ENCODE data around the gene POU2F1. TPM values are rescaled to one million over a fixed set of nuclear protein-coding genes. Genes with fewer than 3 reads are reported as not detected.
"Not testable (repeated sequence)": the region's sequence is repeated elsewhere in the genome, so short reads cannot be mapped to it uniquely, and the experiment has no call there.

POU2F1 gene
- total RNA-seq, 1 experiment from 2014 or later: 25.0 TPM

DNA sequence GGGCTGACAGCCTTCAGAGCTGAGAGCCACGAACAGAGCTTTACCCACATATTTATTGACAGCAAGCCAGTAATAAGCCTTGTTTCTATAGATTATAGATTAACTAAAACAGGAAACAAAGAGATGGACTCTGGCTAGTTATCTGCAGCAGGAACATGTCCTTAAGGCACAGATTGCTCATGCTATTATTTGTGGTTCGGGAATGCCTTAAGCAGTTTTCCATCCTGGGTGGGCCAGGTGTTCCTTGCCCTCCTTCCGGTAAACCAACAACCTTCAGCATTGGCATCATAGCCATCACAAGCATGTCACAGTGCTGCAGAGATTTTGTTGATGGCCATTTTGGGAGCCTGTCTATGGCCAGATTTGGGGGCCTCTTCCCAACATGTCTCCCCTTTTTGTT lies 96.8 kb downstream of the POU2F1 start:
- CTCF ChIA-PET: no interaction called here

DNA sequence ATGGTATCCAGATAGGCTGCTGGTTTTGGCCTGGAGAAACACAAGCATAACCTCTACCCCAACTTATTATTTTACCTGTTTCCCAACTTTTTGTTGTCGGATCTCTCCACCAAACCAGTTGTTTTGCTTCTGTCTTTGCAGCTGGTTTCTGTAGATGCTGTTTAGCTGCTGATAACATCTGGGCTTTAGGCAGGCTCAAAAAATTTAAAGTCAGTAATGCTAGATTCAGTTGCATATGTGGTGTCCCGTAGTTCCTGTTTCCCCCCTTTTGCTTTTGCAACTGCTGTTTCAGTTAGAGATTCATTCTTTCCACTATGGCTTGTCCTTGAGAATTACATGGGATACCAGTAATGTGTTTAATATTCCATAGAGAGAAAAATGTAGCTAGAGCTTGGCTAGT lies 98.5 kb downstream of the POU2F1 start:
- BruUV-seq (replicated peaks); POLR2A ChIA-PET (ENCODE audit: low non-redundant PET): not testable (repeated sequence)
- H3K9me3 ChIP-seq (ENCODE audit: low read depth, low read length, poor library complexity, severe bottlenecking): peaks cover 44% of the 10 kb centered on the region

More for the DNA sequence above, 96.8 kb downstream of the POU2F1 start:
- Histone ChIP-seq H3K4me1 (ENCODE audit: insufficient read depth, low read length, poor library complexity, severe bottlenecking) (no peaks in the 10 kb centered on the region), H3K4me3 (ENCODE audit: low read depth, low read length, poor library complexity, severe bottlenecking) (no peak overlapping the region), H3K36me3 (ENCODE audit: insufficient read depth, low read length, poor library complexity, severe bottlenecking) (no peaks in the 10 kb centered on the region), H3K27me3 (replicated peaks; ENCODE audit: insufficient read depth, low read depth, low read length, poor library complexity) (no peaks in the 10 kb centered on the region), H3K27ac (ENCODE audit: low read depth, low read length, poor library complexity, severe bottlenecking) (no peak overlapping the region), H3K9me3 (ENCODE audit: low read depth, low read length, poor library complexity, severe bottlenecking) (peaks cover 27% of the 10 kb centered on the region)
- TF ChIP-seq, protein P1, sequence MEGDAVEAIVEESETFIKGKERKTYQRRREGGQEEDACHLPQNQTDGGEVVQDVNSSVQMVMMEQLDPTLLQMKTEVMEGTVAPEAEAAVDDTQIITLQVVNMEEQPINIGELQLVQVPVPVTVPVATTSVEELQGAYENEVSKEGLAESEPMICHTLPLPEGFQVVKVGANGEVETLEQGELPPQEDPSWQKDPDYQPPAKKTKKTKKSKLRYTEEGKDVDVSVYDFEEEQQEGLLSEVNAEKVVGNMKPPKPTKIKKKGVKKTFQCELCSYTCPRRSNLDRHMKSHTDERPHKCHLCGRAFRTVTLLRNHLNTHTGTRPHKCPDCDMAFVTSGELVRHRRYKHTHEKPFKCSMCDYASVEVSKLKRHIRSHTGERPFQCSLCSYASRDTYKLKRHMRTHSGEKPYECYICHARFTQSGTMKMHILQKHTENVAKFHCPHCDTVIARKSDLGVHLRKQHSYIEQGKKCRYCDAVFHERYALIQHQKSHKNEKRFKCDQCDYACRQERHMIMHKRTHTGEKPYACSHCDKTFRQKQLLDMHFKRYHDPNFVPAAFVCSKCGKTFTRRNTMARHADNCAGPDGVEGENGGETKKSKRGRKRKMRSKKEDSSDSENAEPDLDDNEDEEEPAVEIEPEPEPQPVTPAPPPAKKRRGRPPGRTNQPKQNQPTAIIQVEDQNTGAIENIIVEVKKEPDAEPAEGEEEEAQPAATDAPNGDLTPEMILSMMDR (conservative IDR thresholded peaks at IDR 0.05; ENCODE audit: low read depth, low read length): no peak
- TF ChIP-seq EZH2 (IDR thresholded peaks at IDR 0.05; ENCODE audit: borderline replicate concordance, low read depth, low read length, poor library complexity, severe bottlenecking): no peak
- no TSS peak for BruUV-seq (replicated peaks)
- intact Hi-C loops (cut with micrococcal nuclease; ENCODE audit: unreplicated experiment): no loop called here
- POLR2A ChIA-PET (ENCODE audit: low non-redundant PET): no interaction called here
- DNase-seq (ENCODE audit: low spot score): no peak

DNA sequence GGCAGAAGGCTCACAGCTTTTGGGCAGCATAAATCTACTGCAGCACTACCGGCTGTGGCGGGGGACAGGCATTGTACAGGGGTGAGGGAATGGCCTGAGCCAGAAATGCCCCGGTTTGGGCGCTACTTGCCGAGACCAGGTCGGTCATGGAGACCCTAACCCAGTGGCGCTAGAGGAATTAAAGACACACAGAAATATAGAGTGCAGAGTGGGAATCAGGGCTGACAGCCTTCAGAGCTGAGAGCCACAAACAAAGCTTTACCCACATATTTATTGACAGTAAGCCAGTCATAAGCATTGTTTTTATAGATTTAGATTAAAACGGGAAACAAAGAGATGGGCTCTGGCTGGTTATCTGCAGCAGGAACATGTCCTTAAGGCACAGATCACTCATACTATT lies 101.8 kb downstream of the POU2F1 start:
- TF ChIP-seq, protein P1 (conservative IDR thresholded peaks at IDR 0.05; ENCODE audit: low read depth, low read length): no peak
- no peak for TF ChIP-seq EZH2 (IDR thresholded peaks at IDR 0.05; ENCODE audit: borderline replicate concordance, low read depth, low read length, poor library complexity, severe bottlenecking)
- Histone ChIP-seq H3K9me3 (ENCODE audit: low read depth, low read length, poor library complexity, severe bottlenecking) (peaks cover 35% of the 10 kb centered on the region), H3K27me3 (replicated peaks; ENCODE audit: insufficient read depth, low read depth, low read length, poor library complexity) (no peaks in the 10 kb centered on the region), H3K27ac (ENCODE audit: low read depth, low read length, poor library complexity, severe bottlenecking) (no peak overlapping the region), H3K4me3 (ENCODE audit: low read depth, low read length, poor library complexity, severe bottlenecking) (no peak overlapping the region), H3K36me3 (ENCODE audit: insufficient read depth, low read length, poor library complexity, severe bottlenecking) (no peaks in the 10 kb centered on the region), H3K4me1 (ENCODE audit: insufficient read depth, low read length, poor library complexity, severe bottlenecking) (peaks cover 3% of the 10 kb centered on the region)
- no TSS peak for BruUV-seq (replicated peaks)
- CTCF ChIA-PET: no interaction called here
- no peak for DNase-seq (ENCODE audit: low spot score)
- POLR2A ChIA-PET (ENCODE audit: low non-redundant PET): no interaction called here
- intact Hi-C loops (cut with micrococcal nuclease; ENCODE audit: unreplicated experiment): no loop called here

More for the DNA sequence above, 98.5 kb downstream of the POU2F1 start:
- DNase-seq (ENCODE audit: low spot score); intact Hi-C loops (cut with micrococcal nuclease; ENCODE audit: unreplicated experiment); CTCF ChIA-PET; H3K27me3 ChIP-seq (replicated peaks; ENCODE audit: insufficient read depth, low read depth, low read length, poor library complexity); H3K27ac ChIP-seq (ENCODE audit: low read depth, low read length, poor library complexity, severe bottlenecking); H3K36me3 ChIP-seq (ENCODE audit: insufficient read depth, low read length, poor library complexity, severe bottlenecking); H3K4me3 ChIP-seq (ENCODE audit: low read depth, low read length, poor library complexity, severe bottlenecking); H3K4me1 ChIP-seq (ENCODE audit: insufficient read depth, low read length, poor library complexity, severe bottlenecking): not testable (repeated sequence)

DNA sequence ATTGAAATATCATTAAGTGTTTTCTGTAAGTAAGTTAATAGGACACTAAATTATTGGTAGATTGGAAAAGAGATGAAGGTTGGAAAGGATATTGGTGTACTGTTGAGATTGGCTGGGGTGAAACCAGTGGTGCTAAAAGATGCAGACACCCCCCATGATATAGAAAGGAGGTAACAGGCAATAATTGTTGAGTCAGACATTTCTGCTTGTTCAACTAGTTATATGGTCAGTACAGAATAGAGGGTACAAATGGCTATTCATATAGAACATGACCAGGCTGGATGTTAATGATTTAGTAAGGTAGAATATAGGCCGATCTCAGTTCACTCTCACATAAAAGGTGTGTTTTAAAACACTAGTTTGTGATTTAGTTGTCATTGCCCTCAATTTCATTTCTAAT lies 104.5 kb downstream of the POU2F1 start:
- BruUV-seq (replicated peaks): no TSS peak

More for the DNA sequence above, 104.5 kb downstream of the POU2F1 start:
- ChIA-PET POLR2A (ENCODE audit: low non-redundant PET) (no interaction called here), CTCF (no interaction called here)
- Histone ChIP-seq H3K27me3 (replicated peaks; ENCODE audit: insufficient read depth, low read depth, low read length, poor library complexity) (no peaks in the 10 kb centered on the region), H3K9me3 (ENCODE audit: low read depth, low read length, poor library complexity, severe bottlenecking) (peaks cover 31% of the 10 kb centered on the region), H3K4me3 (ENCODE audit: low read depth, low read length, poor library complexity, severe bottlenecking) (no peak overlapping the region), H3K36me3 (ENCODE audit: insufficient read depth, low read length, poor library complexity, severe bottlenecking) (no peaks in the 10 kb centered on the region), H3K27ac (ENCODE audit: low read depth, low read length, poor library complexity, severe bottlenecking) (no peak overlapping the region), H3K4me1 (ENCODE audit: insufficient read depth, low read length, poor library complexity, severe bottlenecking) (peaks cover 28% of the 10 kb centered on the region)
- TF ChIP-seq EZH2 (IDR thresholded peaks at IDR 0.05; ENCODE audit: borderline replicate concordance, low read depth, low read length, poor library complexity, severe bottlenecking): no peak
- TF ChIP-seq, protein P1 (conservative IDR thresholded peaks at IDR 0.05; ENCODE audit: low read depth, low read length): no peak
- no peak for DNase-seq (ENCODE audit: low spot score)
- intact Hi-C loops (cut with micrococcal nuclease; ENCODE audit: unreplicated experiment): no loop called here
